Endodermal cell (in vitro differentiated cells): Measurements from ENCODE around the gene OPHN1. TPM values are rescaled to one million over a fixed set of nuclear protein-coding genes. Genes with fewer than 3 reads are reported as not detected.

ENCODE experiments used
- DNase-seq: peaks from one replicate; pipeline ENCODE4 v3.0.0-alpha.2; 2017
- H3K27ac ChIP-seq: 2 replicates; pipeline ENCODE4 v1.5.1; 2013; ENCODE audit warnings: mild to moderate bottlenecking, low read depth, low read length, moderate library complexity
- H3K27me3 ChIP-seq: 2 replicates; pipeline ENCODE4 v1.6.1; 2013; ENCODE audit warnings: mild to moderate bottlenecking, low read length, moderate library complexity; ENCODE audit not compliant: insufficient read depth, control insufficient read depth, poor library complexity, severe bottlenecking
- H3K36me3 ChIP-seq: 2 replicates; pipeline ENCODE4 v1.7.0; 2013; ENCODE audit warnings: mild to moderate bottlenecking, low read length, moderate library complexity; ENCODE audit not compliant: control insufficient read depth, insufficient read depth
- H3K4me1 ChIP-seq: one replicate; pipeline ENCODE4 v1.7.0; 2013; ENCODE audit warnings: low read length; ENCODE audit not compliant: control insufficient read depth, insufficient read depth
- H3K4me3 ChIP-seq: 2 replicates; pipeline ENCODE4 v1.5.1; 2013; ENCODE audit warnings: mild to moderate bottlenecking, low read length, moderate library complexity
- H3K9ac ChIP-seq: 2 replicates; pipeline ENCODE4 v1.6.1; 2013; ENCODE audit warnings: mild to moderate bottlenecking, low read length, moderate library complexity; ENCODE audit not compliant: poor library complexity, severe bottlenecking; ENCODE audit errors: extremely low read depth
- H3K9me3 ChIP-seq: 2 replicates; pipeline ENCODE4 v1.6.1; 2013; ENCODE audit warnings: mild to moderate bottlenecking, low read length, moderate library complexity; ENCODE audit not compliant: control insufficient read depth
- H3K27ac Mint-ChIP-seq: 2 replicates; pipeline ENCODE4 v1.8.0; 2020; ENCODE audit warnings: mixed read lengths
- H3K27me3 Mint-ChIP-seq: 2 replicates; pipeline ENCODE4 v1.8.0; 2021; ENCODE audit warnings: mild to moderate bottlenecking, mixed read lengths; ENCODE audit not compliant: insufficient read depth
- H3K36me3 Mint-ChIP-seq: 2 replicates; pipeline ENCODE4 v1.8.0; 2020; ENCODE audit warnings: low read depth, mixed read lengths
- H3K4me1 Mint-ChIP-seq: 2 replicates; pipeline ENCODE4 v1.8.0; 2020; ENCODE audit warnings: mixed read lengths
- H3K4me3 Mint-ChIP-seq: 2 replicates; pipeline ENCODE4 v1.8.0; 2020; ENCODE audit warnings: mild to moderate bottlenecking, moderate library complexity, mixed read lengths
- H3K9me3 Mint-ChIP-seq: 2 replicates; pipeline ENCODE4 v1.8.0; 2020; ENCODE audit warnings: mild to moderate bottlenecking, mixed read lengths
- WGBS, 2 experiments: methylation state at CpG; one replicate each; pipeline versions ENCODE4 v1.1.5 to v1.1.7; 2013; ENCODE audit warnings: missing lambda C conversion rate in 2 of 2, mixed read lengths in 1 of 2; ENCODE audit not compliant: insufficient coverage in 1 of 2, insufficient read length in 1 of 2; 5-methylcytosine and 5-hydroxymethylcytosine counted together
- total RNA-seq, 2 donors: library from RNA; stranded (reverse); fragmentation: NEBNext Ultra II Directional in 1 of 2; extraction: Animal tissue kit (Norgen Biotek cat#: 25700) in 1 of 2; gene quantifications; 2 replicates in 1 of 2; 3 replicates in 1 of 2; pipeline ENCODE4 v1.2.1, GENCODE V29; 2021
- TF ChIP-seq, protein P1 (sequence below): fragments of 200-600 bp; sonication (generic); conservative IDR thresholded peaks from 2 replicates; pipeline ENCODE4 v1.5.0; 2021; ENCODE audit warnings: antibody characterized with exemption, mild to moderate bottlenecking

The OPHN1 gene
- total RNA-seq, 2 donors from 2014 or later = 2.9 to 5.0 TPM

DNA sequence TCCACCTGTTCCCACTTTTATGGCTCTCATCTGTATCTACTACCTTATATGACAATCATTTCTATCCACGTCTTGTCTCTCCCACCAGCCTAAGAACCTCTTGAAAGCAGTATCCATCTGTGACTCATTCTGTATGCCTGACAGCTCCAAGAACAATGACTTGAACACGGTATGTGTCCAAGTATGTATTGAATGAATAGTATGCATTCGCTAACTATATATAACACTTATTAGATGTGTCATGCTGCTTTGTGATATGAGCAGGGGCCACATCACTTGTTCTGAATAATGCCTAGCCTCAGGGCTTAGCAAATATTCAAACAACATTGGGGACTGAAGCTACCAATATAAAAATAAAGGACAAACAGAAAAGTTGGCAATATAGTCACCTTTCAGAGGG is 4.9 kb downstream of the OPHN1 start:
- H3K9me3 Mint-ChIP-seq = peaks cover 48% of the 10 kb centered on the region
- DNase-seq = no peak
- H3K4me1 ChIP-seq = no peaks in the 10 kb centered on the region
- H3K4me3 ChIP-seq = no peak overlapping the region
- H3K9ac ChIP-seq = no peak overlapping the region
- WGBS, 2 experiments = 90% methylated on average over 1 of the region's 3 CpGs; no CpG with 5 or more reads in 1 of the 2 experiments
- H3K36me3 Mint-ChIP-seq = no peaks in the 10 kb centered on the region
- peaks cover 4% of the 10 kb centered on the region for H3K27me3 Mint-ChIP-seq
- peaks cover 4% of the 10 kb centered on the region for H3K4me1 Mint-ChIP-seq
- no peaks in the 10 kb centered on the region for H3K27me3 ChIP-seq
- no peak overlapping the region for H3K27ac ChIP-seq
- TF ChIP-seq, protein P1, sequence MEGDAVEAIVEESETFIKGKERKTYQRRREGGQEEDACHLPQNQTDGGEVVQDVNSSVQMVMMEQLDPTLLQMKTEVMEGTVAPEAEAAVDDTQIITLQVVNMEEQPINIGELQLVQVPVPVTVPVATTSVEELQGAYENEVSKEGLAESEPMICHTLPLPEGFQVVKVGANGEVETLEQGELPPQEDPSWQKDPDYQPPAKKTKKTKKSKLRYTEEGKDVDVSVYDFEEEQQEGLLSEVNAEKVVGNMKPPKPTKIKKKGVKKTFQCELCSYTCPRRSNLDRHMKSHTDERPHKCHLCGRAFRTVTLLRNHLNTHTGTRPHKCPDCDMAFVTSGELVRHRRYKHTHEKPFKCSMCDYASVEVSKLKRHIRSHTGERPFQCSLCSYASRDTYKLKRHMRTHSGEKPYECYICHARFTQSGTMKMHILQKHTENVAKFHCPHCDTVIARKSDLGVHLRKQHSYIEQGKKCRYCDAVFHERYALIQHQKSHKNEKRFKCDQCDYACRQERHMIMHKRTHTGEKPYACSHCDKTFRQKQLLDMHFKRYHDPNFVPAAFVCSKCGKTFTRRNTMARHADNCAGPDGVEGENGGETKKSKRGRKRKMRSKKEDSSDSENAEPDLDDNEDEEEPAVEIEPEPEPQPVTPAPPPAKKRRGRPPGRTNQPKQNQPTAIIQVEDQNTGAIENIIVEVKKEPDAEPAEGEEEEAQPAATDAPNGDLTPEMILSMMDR = no peak
- H3K9me3 ChIP-seq = no peaks in the 10 kb centered on the region
- H3K27ac Mint-ChIP-seq = no peak overlapping the region
- no peak overlapping the region for H3K4me3 Mint-ChIP-seq
- no peaks in the 10 kb centered on the region for H3K36me3 ChIP-seq

DNA sequence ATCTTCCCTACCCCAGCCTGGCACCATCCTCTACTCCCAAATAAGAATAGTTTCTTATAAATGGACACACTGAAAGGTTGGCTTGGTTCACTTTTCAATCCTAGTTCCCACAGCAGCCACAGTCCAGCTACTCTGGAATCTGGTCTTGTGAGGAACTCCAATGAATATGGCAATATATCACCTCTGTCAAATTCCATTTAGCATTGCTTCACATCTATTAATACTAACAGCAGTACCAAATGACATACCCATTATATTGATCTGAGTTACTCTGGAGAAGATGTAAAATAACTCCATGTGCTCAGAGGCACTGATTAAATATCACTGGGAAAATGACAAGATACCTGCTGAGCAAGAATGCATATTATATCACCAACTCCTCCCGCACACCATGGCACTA is 8.6 kb downstream of the OPHN1 start:
- Mint-ChIP-seq H3K4me1 (peaks cover 4% of the 10 kb centered on the region), H3K9me3 (peaks cover 47% of the 10 kb centered on the region), H3K4me3 (no peak overlapping the region), H3K27ac (no peak overlapping the region), H3K36me3 (no peaks in the 10 kb centered on the region), H3K27me3 (no peaks in the 10 kb centered on the region)
- Histone ChIP-seq H3K9me3 (no peaks in the 10 kb centered on the region), H3K9ac (no peak overlapping the region), H3K4me1 (no peaks in the 10 kb centered on the region), H3K27me3 (no peaks in the 10 kb centered on the region), H3K27ac (no peak overlapping the region), H3K36me3 (no peaks in the 10 kb centered on the region), H3K4me3 (no peak overlapping the region)
- TF ChIP-seq, protein P1 = no peak
- no CpG with 5 or more reads among the region's 1 CpG for WGBS, 2 experiments
- DNase-seq = no peak

DNA sequence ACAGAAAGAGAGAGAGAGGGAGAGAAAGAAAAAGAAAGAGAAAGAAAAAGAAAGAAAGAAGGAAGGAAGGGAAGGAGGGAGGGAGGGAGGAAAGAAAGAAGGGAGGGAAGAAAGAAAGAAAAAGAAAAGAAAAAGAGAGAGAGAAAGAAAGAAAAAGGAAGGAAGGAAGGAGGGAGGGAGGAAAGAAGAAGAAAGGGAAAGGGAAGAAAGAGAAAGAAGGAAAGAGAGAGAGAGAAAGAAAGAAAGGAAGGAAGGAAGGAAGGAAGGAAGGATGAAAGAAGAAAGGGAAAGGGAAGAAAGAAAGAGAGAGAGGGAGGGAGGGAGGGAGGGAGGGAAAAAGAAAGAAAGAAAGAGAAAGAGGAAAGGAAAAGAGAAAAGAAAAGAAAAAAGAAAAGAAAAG is 10.8 kb downstream of the OPHN1 start:
- Histone ChIP-seq H3K9ac (no peak overlapping the region), H3K4me1 (no peaks in the 10 kb centered on the region), H3K9me3 (no peaks in the 10 kb centered on the region), H3K27ac (no peak overlapping the region), H3K4me3 (no peak overlapping the region), H3K27me3 (no peaks in the 10 kb centered on the region), H3K36me3 (no peaks in the 10 kb centered on the region)
- peaks cover 43% of the 10 kb centered on the region for H3K9me3 Mint-ChIP-seq
- DNase-seq = no peak
- H3K4me3 Mint-ChIP-seq = no peak overlapping the region
- TF ChIP-seq, protein P1 = no peak
- H3K27ac Mint-ChIP-seq = no peak overlapping the region
- H3K27me3 Mint-ChIP-seq = no peaks in the 10 kb centered on the region
- no peaks in the 10 kb centered on the region for H3K36me3 Mint-ChIP-seq
- H3K4me1 Mint-ChIP-seq = peaks cover 4% of the 10 kb centered on the region
